GM12864 (cell line): Measurements from ENCODE around the gene SDHAF4.
"Not testable (repeated sequence)": the region's sequence is repeated elsewhere in the genome, so short reads cannot be mapped to it uniquely, and the experiment has no call there.

Experiments used
- DNase-seq: peaks from one replicate; pipeline ENCODE4 v3.0.0-alpha.2; 2011; ENCODE audit warnings: low read depth
- H3K4me3 ChIP-seq: 2 replicates; pipeline ENCODE4 v1.5.1; 2011; ENCODE audit warnings: mild to moderate bottlenecking, low read depth, low read length, control low read depth
- TF ChIP-seq, protein P1 (sequence below): IDR thresholded peaks from 2 replicates; pipeline ENCODE4 v1.5.1; 2011; ENCODE audit warnings: low read depth, mild to moderate bottlenecking, moderate library complexity, low read length, control low read depth, inconsistent platforms; ENCODE audit errors: missing control alignments

SDHAF4 gene

DNA sequence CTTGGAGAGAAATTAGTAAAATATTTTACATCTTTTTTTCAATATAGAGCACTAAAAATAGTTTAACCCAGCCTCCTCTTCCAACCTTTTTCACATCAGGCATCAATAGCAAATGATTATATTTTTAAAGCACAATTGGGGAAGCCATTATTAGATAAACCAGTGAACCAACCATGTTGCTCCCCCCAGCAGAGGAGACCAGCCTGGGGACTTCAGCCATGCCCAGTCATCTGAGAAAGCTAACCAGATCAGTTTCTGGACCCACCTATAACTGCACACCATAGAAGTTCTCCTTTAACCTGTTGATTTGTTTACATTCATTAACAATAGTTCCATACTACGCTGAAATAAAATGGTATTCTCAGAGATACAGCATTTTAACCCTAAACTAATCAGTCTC is 13.8 kb upstream of the SDHAF4 start:
- TF ChIP-seq, protein P1, sequence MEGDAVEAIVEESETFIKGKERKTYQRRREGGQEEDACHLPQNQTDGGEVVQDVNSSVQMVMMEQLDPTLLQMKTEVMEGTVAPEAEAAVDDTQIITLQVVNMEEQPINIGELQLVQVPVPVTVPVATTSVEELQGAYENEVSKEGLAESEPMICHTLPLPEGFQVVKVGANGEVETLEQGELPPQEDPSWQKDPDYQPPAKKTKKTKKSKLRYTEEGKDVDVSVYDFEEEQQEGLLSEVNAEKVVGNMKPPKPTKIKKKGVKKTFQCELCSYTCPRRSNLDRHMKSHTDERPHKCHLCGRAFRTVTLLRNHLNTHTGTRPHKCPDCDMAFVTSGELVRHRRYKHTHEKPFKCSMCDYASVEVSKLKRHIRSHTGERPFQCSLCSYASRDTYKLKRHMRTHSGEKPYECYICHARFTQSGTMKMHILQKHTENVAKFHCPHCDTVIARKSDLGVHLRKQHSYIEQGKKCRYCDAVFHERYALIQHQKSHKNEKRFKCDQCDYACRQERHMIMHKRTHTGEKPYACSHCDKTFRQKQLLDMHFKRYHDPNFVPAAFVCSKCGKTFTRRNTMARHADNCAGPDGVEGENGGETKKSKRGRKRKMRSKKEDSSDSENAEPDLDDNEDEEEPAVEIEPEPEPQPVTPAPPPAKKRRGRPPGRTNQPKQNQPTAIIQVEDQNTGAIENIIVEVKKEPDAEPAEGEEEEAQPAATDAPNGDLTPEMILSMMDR = no peak

DNA sequence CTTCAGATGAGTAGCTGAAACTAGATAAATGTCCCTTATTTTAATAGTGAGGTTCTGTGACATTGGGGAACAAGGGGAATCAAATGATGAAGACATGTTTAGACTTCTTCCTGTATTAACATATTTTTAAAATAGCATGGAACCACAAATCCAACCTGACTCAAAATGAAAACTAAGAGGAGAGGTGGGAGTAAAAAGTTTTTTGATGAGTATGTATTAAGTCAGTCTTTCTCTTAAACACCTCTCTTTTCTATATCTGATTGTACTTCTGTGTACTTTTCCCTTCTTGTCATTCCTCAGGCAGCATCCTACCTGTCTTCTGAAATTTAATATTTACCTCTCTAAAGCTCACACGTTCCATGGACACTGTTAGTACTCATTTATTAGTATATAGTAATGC is 8.7 kb upstream of the SDHAF4 start:
- TF ChIP-seq, protein P1 = no peak
- DNase-seq = no peak
- H3K4me3 ChIP-seq = no peak overlapping the region

More for the DNA sequence above, 13.8 kb upstream of the SDHAF4 start:
- no peak for DNase-seq
- H3K4me3 ChIP-seq = no peak overlapping the region

DNA sequence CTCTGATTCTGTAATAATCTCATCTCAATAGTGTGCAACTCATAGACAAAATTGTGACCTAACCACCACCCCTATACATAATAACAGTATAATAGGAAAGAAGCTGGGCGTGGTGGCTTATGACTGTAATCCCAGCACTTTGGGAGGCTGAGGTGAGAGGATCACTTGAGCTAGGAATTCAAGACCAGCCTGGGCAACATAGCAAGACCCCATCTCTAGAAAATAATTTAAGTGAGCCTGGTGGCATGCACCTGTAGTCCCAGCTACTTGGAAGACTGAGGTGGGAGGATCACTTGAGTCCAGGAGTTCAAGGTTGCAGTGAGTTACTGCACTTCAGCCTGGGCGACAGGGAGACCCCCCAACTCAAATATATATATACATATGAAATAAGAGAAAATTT is 4.3 kb upstream of the SDHAF4 start:
- not testable (repeated sequence) for H3K4me3 ChIP-seq, DNase-seq

DNA sequence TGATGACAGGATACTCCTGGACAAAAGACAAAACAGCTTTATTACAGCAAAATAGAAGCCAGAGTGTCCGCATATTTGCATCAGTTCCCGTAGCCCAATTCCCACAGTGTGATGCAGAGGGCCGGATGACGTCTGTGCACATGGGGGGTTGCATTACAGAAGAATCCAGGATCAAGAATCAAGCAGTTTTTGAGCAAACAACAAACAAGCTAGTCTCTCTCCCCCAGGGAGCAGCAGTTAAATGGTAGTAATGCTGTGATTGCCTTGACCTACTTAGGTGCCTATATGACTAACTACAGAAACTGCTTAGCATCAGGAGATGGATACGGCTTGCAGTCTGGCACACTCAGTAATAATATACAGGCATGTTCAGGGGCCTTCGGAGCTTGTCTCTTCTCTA is 3.2 kb upstream of the SDHAF4 start:
- no peak for DNase-seq
- no peak overlapping the region for H3K4me3 ChIP-seq
- TF ChIP-seq, protein P1 = no peak

DNA sequence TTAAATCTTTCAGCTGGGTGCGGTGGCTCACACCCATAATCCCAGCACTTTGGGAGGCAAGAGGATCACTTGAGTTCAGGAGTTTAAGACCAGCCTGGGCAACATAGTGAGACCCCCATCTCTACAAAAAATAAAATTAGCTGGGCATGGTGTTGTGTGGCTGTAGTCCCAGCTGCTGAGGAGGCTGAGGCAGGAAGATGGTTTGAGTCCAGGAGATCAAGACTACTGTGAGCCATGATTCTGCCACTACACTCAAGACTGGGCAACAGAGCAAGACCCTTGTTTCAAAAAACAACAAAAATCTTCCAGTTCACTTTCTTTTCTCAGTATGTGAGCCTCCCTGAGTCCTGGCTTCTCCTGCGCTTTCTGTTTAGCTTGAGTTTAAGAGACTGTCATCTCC is 7.9 kb downstream of the SDHAF4 start:
- no peak for DNase-seq
- no peak overlapping the region for H3K4me3 ChIP-seq
- TF ChIP-seq, protein P1 = no peak

DNA sequence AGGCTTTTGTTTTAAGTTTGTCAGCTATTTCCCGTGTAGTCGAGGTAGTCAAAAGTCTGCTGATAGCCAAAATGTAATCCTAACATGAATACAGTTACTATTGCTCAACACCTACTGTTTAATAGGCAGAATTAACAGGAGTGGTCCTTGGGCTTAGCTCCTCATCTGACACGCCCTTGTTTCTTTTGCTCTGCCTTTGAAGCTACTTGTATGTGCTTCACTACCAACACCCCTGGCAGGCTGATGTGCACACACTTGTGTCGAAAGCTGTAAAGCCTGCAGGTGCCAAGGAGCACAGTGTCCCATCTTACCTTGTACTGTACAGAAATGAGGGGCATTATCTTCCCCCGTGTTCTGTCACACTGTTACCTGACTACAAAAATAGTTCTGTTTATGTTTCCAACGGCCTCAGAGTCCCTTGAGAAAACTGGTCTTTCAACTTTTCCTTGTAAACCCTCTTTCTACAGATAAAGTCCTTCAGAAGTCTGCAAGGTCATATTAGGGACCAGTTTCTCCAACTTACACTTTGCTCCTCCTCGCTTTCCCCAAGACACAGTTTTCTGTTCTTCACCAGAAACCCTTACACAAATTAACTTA is 9.3 kb downstream of the SDHAF4 start:
- no peak for DNase-seq
- TF ChIP-seq, protein P1 = no peak
- no peak overlapping the region for H3K4me3 ChIP-seq

DNA sequence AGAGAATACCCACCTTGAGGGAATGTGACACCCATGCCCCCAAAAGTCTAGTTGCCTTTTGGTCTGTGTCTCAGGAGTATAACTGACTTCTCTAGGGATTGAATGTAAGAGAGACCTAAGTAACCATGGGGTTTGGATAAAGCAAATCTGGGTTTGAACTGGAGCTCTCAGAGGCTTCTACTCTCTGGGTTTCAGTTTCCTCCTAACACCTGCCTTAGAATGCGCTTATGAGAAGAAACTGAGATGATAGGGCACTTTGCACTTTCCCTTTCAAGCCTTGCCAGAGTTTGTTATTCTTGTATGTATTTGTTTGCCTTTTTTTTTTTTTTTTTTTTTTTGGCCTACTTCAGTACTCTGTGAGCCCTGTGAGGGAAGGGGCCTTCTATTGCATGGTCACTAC is 19.4 kb downstream of the SDHAF4 start:
- no peak overlapping the region for H3K4me3 ChIP-seq
- peak; percentile 50 for DNase-seq
- TF ChIP-seq, protein P1 = no peak
